SH-SY5Y (cell line): ENCODE measurements around the gene EMC10.

Source experiments
- GATA2 ChIP-seq: IDR thresholded peaks from 2 replicates; pipeline ENCODE4 v1.6.1; 2011; ENCODE audit warnings: mild to moderate bottlenecking, low read depth, low read length
- GATA3 ChIP-seq: IDR thresholded peaks from 2 replicates; pipeline ENCODE4 v1.6.1; 2011; ENCODE audit warnings: low read depth, mild to moderate bottlenecking, low read length, moderate library complexity

The EMC10 gene

GRCh38 chr19:50520822-50521465 lies 44.6 kb downstream of the EMC10 start:
- TF ChIP-seq GATA2 (no peak), GATA3 (no peak)

DNA sequence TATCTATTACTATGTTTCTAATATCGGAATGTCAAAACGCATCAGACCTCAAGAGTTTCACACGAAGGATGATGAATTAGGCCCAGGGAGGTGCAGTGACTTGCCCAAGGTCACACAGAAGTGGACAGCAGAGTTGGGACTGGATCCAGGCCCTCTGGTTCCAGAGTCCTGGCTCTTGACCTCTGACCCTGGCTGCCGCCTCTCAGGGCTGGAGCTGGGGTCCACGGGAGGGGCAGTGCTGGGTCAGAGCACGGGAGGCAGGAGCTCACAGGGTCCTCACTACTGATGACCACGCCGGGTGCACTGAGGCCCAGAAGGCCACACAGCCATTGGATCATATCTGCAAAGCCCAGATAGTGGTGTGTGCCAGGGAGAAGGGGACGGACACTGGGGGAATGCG lies 46.6 kb downstream of the EMC10 start:
- TF ChIP-seq GATA3 = no peak
- TF ChIP-seq GATA2 = no peak

DNA sequence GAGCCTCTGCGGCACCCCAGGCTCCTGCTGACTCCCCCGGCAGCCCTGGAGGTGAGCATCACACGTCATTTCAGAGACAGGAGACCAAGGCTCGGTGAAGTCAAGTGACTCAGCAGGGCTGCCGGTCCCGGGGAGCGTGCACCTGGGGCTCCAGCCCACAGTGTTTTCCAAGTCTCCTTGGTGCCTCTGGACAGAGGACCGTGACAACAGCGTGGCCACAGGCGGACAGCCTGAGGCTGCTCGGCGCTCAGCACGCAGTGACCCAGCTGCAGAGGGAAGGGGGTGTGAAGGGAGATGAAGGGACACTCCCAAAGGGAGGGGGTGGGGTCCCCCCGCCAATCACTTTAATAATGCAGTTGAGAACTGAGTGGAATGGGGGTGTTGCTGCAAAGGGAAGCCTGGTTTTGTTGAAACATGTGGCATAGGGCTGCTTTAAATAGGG lies 54.9 kb downstream of the EMC10 start:
- TF ChIP-seq GATA2 = no peak
- TF ChIP-seq GATA3 = no peak

DNA sequence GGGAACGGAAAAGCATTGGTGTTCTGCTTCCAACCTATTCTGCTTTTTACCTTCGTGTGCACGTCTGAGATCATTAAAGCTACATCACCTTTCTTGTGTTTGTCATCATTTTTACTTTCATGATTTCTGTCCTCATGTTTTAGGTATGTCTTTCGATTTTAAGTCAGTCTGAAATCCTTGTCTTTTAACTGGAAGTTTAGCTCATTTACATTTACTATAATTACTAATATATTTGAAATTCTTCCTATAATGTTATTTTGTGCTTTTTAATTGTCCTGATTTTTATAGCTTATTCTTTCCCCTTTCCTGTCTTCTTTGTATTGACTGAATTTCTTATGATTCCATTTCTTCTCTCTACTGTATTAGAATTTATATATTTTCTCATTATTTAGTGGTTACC lies 56.6 kb downstream of the EMC10 start:
- TF ChIP-seq GATA3 (no peak), GATA2 (no peak)

- TF ChIP-seq GATA2 (no peak), GATA3 (no peak)
These were observed 58.2 kb downstream of the EMC10 start for GRCh38 chr19:50534478-50534877.

GRCh38 chr19:50535672-50536187 lies 59.4 kb downstream of the EMC10 start:
- TF ChIP-seq GATA2 = no peak
- TF ChIP-seq GATA3 = no peak

DNA sequence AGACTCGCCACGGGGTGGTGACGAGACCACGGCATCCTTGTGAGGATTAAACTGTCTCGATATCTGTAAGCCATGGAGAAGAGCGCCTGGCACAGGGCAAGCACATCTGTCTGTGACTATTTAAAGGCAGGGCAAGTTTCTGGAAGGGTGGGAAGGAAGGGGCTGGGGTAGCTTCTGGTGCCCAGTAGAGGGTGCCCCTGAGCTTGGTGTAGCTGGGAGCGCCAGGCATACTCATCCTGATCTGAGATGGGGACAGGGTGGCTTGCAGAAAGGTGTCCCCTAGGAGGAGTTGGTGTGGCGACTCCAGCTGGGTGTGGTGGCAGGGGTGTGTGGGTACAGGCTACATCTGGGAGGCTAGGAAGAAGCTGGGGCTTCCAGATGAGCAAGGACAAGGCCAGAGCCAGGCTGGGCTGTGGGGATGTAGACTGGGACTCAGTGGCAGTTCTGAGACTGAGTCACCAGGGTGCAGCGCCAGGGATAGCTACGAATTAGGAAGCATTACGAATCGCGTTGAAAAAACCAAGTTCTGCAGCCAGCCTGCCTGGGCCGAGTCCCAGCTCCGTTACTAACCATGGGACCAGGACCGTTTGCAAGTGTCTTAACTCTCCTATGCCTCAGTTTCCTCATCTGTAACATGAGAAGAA lies 60.5 kb downstream of the EMC10 start:
- TF ChIP-seq GATA2 (no peak), GATA3 (no peak)

DNA sequence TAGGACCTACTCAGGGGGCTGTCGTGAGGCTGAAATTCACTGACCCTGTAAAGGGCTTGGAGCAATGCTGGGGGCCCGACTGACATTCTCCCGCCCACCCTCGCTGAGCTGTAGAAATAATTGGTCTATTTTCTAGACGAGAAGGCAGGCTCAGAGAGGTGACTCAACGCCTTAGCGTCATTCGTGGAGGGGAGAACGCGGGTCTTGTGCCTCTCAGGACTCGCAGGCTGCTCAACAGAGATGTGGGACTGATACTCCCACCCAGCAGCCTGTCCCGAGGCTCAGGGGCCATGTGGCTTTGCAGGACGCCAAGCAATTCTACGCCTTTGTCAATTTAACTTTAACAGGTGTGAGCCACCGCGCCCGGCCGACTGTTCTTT lies 61.0 kb downstream of the EMC10 start:
- TF ChIP-seq GATA3 (no peak), GATA2 (no peak)

DNA sequence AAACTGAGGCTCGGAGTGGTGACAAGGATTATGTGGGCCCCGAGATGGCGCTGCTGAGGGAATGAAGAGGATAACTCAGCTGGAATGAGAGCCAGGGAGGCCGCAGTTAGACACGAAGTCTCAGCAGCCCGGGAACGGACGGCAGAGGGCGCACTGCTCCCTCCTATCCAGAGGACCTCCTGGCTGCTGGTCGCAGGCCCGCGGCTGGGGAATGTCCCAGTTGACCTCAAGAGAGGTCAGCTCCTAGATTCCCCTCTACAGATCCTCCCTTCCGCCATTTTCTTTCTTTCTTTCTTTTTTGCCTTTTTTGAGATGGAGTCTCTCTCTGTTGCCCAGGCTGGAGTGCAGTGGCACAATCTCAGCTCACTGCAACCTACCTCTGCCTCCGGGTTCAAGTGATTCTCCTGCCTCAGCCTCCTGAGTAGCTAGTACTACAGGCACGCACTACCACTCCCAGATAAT lies 61.5 kb downstream of the EMC10 start:
- TF ChIP-seq GATA2 (no peak), GATA3 (no peak)
